Cortex of kidney (tissue), 1 donor: Measurements from ENCODE around the gene RER1.

Experiments
- DNase-seq: peaks from one replicate; lab custom pipeline; 2025; lab: John Stamatoyannopoulos, UW

RER1 gene

DNA sequence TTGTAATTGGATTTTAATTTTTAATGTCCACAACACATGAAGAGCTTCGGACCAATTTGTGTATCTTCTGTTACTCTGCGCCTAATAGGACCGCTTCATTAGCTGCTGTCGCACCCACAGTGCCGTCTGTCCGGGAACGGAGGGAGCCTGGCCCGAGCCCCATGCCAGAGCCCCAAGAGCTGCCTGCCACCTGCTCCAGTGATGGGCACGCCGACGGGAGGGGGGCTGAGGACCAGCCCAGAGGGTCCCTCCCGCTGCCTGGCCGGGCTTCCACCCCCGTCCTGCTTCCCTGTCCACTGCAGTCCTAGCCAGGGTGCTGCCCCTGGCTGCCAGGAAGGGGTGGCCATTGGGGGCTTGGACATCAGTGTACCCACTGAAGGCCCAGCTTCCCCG is 54.2 kb downstream of the RER1 start:
- DNase-seq = no peak

DNA sequence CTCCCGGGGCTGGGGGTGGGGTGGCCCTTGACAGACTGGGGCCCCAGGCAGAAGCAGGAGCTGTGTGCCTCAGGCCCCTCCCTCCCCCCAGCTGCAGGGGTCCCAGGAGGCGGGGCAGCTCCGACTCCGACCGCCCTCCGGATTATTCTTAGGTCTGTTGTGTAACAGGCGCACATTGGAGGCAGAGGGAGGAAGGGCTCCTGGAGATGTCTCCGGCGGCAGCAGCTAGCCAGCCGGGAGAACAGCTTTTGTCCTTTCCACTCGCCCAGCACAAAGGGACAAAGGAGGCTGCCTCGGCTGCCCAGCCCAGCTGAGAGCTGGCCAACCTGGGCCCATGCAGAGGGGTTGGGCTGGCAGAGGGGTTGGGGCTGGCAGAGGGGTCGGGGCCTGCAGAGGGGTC is 54.8 kb downstream of the RER1 start:
- no peak for DNase-seq

DNA sequence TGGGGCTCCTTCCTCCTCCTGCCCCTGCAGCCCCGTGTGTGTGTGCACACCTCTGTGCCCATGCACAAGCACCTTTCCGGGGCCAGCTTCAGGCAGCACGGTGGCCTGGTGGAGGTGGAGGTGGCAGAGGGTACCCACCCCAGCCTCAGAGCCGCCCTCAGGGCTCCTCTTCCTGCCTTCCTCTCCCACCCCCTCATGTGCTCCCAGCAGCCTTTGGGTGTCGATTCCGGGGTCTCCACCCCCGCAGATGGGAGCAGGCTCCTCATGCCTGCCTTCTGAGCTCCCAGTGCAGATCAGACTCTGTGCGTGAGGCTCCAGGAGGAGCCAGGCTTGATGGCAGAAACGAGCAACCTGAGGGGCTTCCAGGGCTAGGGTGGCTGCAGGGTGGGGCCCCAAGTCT is 55.2 kb downstream of the RER1 start:
- DNase-seq = no peak

DNA sequence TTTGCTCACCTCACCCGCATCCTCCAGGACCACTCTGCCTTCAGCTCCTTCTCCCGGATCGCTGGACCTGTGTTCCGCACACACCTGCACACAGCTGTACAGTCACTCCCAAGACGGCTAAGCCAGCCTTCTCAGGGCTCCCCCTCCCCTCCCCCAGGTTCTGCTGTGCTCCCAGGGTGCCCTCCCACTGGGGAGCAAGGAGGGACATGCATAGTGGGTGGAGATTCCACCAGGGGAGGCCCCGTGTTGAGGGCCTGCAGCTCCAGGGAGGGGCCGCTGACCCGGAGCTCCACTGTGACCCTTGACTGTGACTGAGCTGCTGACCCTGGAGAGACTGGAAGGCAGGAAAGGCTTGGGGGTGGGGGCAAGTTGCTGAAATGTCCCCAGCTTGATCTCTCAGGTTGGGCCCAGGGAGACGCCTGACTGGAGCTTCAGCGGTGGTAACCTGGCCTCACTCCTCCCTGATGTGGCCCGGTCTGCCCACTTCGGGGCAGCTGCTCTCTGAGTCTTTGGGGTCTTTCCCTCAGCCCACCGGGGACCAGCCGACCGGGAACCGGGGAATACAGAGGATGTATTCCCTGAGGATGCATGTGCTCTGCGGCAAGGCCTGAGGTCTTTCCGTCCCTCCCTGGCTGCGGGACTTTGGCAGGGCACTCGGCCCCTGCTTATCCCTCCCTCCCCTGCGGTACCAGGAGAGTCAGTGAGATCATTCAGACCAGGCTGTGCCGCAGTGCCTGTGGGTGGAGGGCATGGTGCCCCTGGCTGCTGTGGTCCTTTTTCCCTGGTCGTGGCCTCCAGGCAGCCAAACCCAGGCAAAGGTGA is 55.8 kb downstream of the RER1 start:
- DNase-seq = no peak

DNA sequence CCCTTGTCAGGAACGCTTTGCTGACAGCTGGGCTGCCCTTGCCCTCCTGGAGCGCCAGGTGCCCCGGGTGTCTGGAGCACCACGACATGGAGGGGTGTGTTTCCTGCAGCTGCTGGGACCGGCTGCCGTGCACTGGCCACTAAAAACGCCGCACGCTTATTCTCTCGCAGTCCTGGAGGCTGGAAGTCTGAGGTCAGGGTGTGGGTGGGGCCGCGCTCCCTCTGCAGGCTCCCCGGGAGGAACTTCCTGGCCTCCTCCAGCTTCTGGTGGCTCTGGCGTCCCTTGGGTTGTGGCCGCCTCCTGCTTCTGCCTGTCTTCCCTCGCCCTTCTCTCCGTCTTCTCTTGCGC is 56.4 kb downstream of the RER1 start:
- no peak for DNase-seq

DNA sequence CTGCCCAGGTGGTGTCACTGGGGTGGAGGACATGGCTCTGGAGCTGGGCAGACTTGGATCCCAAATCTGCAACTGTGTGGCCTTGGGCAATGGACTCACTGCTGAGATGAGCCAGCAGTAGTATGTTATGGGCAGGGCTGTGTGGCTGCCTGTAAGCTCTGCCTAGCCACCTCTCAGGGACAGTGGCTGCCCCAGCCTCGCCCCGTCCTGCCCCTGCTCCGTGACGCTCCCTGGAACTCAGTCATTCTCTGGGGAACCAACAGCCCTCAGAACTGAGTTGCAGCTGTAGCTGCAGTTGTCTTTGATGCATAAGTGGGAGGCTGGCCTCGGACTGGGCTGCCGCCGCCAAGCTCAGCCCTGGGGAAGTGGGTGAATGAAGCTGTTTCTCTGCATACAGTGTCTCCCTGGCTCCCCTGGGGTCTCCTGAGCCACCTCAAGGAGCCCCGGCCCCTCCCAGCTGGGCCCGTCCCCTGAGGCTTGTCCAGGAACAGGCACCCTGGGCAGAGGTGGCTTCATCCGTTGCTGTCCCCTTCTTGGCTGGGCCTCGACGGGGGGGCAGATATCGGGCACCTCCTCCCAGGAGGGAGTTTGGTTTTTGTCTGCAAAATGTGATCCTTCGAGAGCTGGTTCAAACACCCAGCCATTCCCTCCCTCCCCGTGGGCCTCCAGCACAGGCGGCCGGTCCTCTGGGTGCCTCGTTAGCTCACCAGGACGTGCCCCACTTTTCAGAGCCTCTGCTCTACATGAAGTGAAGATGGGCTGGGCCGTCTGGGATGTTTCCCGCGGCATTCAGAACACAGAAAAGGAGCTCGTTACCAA is 58.2 kb downstream of the RER1 start:
- no peak for DNase-seq

DNA sequence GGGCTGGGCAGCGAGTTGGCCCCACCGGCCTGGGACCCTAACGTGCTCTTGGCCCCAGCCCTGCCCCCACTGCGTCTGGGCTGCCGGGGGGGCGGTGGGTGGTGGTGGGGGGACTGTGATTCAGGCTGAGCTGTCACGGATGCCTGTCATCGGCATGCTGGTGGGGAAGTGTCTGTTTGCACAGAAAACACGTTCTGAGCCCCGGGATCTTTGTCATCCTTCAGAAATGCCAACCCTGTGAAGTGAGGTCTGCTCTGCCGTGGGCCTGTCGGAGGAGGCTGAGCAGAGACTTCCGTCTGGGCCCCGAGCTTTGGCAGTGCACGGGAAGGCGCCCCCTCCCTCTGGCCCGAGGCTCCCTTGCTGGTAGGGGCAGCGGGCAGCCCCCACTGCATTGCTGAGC is 60.1 kb downstream of the RER1 start:
- no peak for DNase-seq

DNA sequence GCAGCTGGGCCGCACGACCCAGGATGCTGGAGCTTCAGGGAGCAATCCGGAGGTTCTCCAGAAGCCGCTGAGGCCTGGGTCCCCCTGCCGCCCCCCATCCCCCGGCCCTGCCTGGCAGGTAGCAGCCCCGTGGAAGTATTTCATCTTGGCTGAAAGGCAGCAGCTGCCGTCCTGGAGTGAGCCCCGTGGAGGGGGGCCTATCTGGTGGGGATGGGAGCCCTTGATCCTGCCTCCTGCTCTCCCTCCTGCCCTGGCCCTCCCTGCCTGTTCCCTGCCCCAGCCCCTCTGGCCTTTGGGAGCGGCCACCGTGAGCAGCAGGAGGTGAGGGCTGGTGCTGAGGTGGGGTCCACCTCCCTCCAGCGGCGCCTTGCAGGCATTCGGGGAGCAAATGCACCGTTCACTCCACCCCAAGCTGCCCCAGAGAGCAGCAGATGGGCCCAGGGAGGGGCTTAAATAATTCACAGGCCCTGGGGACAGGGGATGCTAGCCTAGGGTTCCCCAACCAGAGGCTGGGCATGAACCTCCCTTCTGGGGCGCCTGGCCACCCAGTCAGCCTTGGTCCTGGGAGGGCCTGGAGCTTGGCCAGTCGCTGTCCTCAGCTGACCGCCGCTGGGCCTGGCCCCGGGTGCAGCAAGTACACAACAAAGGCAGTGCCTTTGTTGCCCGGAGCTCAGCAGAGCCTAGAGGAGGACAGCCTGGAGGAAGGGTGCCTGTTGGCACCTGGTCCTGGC is 60.7 kb downstream of the RER1 start:
- no peak for DNase-seq

DNA sequence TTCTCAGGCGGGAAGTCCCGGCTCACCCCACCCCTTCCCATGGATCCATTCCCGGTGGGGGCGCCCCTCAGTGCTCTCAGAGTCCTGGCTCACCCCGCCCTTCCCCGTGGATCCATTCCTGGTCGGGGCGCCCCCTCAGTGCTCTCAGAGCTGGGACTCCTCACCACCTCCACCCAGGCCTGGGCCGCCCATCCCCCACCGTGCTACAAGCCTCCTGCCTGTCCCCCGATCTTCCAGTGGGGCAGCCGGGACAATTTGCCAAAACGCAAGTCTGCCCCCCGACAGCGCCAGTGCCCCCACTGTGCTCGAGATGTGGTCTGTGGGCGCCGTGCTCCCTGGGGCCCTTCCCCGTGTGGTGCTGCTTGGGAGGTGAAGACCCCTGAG is 61.3 kb downstream of the RER1 start:
- DNase-seq = no peak

DNA sequence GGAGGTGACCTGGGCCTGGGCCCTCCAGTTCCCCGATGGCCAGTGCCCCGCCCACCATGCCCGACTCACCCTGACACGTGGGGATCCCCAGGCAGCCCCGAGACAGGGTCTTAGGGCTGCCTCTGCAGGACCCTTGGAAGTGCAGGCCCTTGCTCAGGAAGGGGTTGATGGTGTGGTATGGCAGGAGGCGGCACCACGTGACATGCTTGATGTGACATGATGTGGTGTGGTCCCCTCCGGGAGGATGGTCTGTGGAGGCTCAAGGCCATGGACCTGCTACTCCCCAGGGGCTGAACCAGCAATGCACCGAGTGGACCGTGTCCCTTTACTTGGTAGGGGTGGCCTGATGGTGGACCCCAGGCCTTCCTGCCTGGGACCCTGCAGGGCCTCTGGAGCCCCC is 62.6 kb downstream of the RER1 start:
- DNase-seq = no peak
